Muscle of leg (tissue), 11 donors: ENCODE measurements around the gene OR6N1. TPM values are rescaled to one million over a fixed set of nuclear protein-coding genes. Genes with fewer than 3 reads are reported as not detected.

Experiments used
- DNase-seq: peaks from one replicate; pipeline ENCODE4 v3.0.0; 2013
- H3K27ac ChIP-seq: one replicate; pipeline ENCODE4 v1.5.1; 2013; ENCODE audit warnings: mild to moderate bottlenecking, low read length, control low read depth
- H3K27me3 ChIP-seq: one replicate; pipeline ENCODE4 v1.6.1; 2013; ENCODE audit warnings: low read length; ENCODE audit not compliant: control insufficient read depth, insufficient read depth
- H3K36me3 ChIP-seq: one replicate; pipeline ENCODE4 v1.6.1; 2013; ENCODE audit warnings: low read length; ENCODE audit not compliant: control insufficient read depth, insufficient read depth
- H3K4me1 ChIP-seq: one replicate; pipeline ENCODE4 v1.6.1; 2013; ENCODE audit warnings: low read length; ENCODE audit not compliant: control insufficient read depth, insufficient read depth
- H3K4me3 ChIP-seq: one replicate; pipeline ENCODE4 v1.5.1; 2013; ENCODE audit warnings: low read length, control low read depth
- H3K9me3 ChIP-seq: replicated peaks from 2 replicates; pipeline ENCODE4 v1.6.1; 2013; ENCODE audit warnings: low read depth, low read length; ENCODE audit not compliant: control insufficient read depth
- WGBS: methylation state at CpG from one replicate; pipeline ENCODE4 v1.1.5; 2013; ENCODE audit warnings: missing lambda C conversion rate; ENCODE audit not compliant: insufficient coverage; 5-methylcytosine and 5-hydroxymethylcytosine counted together
- polyA plus RNA-seq, 8 donors: library from polyadenylated mRNA; unstranded; fragments of 120-200 nt; gene quantifications; one replicate each; pipeline versions ENCODE4 v1.2.1 to v1.2.3, GENCODE V29; 2013; ENCODE audit warnings: inconsistent platforms in 1 of 8, low replicate concordance in 1 of 8; ENCODE audit not compliant: insufficient read length in 8 of 8, insufficient read depth in 1 of 8
- total RNA-seq: library from RNA; stranded (reverse); fragments of 120-200 nt; gene quantifications from one replicate; pipeline ENCODE4 v1.2.4, GENCODE V29; 2013

Gene OR6N1
- total and polyA plus RNA-seq, 9 donors, result not detected

DNA sequence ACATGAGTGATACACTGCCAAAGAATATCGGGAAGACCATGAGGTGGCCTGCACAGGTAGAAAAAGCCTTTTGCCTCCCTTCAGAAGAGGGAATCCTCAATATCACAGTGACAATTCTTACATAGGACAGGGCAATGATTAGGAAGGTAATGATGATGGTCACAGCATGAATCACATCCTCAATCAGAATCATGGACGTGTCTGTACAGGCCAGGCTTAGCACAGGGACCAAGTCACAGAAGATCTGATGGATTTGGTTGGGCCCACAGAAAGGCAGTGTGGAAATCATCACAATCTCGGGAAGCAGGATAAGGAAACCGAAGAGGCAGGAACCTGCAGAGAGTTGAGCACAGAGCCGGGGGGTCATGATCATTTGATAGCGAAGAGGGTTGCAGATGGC is 54.7 kb downstream of the OR6N1 start:
- H3K4me1 ChIP-seq, result no peaks in the 10 kb centered on the region

DNA sequence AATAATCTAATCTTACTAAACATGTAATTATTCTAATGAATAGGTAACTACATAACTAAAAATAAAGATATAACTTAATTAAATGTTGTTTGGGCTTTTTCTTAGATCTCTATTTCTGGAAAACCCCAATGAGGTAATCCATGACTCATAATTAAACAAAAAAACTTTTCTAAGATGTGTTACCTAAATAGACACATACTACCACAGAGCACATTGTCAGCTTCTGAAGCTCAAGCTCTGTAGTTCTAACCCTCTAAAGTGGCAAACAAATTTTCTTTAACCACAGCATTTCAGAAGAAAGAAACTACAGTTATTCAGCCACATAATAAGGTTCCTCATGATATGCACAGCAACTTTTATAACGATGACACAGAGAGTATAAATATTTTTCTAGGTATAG is 55.7 kb downstream of the OR6N1 start:
- no peak for DNase-seq
- Histone ChIP-seq H3K27ac (no peak overlapping the region), H3K9me3 (no peaks in the 10 kb centered on the region), H3K27me3 (no peaks in the 10 kb centered on the region), H3K4me3 (no peak overlapping the region), H3K36me3 (no peaks in the 10 kb centered on the region), H3K4me1 (no peaks in the 10 kb centered on the region)
- no CpG with 5 or more reads among the region's 1 CpG for WGBS

More for the DNA sequence above, 54.7 kb downstream of the OR6N1 start:
- no peaks in the 10 kb centered on the region for H3K9me3 ChIP-seq
- WGBS, result 92% methylated on average over 4 of the region's 6 CpGs
- no peaks in the 10 kb centered on the region for H3K27me3 ChIP-seq
- H3K4me3 ChIP-seq, result no peak overlapping the region
- H3K36me3 ChIP-seq, result no peaks in the 10 kb centered on the region
- H3K27ac ChIP-seq, result no peak overlapping the region
- DNase-seq, result no peak

DNA sequence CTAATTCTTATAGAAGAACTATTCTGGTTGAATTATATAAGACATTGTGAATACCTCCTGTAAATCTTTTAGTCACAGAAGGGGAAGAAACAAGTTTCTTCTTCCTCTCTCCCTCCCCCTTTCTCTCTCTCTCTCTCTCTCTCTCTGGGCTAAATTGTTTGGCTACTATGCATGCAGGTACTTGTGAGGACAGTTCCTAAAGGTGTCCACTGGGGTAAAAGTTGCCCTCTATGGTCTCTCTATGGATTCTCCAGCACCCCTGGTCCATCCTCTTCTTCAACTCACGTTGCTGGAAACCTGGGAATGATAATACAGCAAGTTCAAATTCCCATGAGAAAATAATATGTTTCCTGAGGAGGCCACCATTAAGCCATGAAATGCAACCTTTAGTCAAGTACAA is 57.2 kb downstream of the OR6N1 start:
- no peaks in the 10 kb centered on the region for H3K9me3 ChIP-seq
- no CpG with 5 or more reads among the region's 1 CpG for WGBS
- no peaks in the 10 kb centered on the region for H3K27me3 ChIP-seq
- DNase-seq, result no peak
- no peaks in the 10 kb centered on the region for H3K36me3 ChIP-seq
- H3K27ac ChIP-seq, result no peak overlapping the region
- H3K4me3 ChIP-seq, result no peak overlapping the region
- no peaks in the 10 kb centered on the region for H3K4me1 ChIP-seq

Other genes starting within 250 kb of the OR6N1 start
- gene OR6Y1, start 217.8 kb downstream of the OR6N1 start, total RNA-seq, result not detected
- gene OR6Y1, start 217.8 kb downstream of the OR6N1 start, polyA plus RNA-seq, result not detected
- not detected for gene OR6P1, start 201.6 kb downstream of the OR6N1 start, total RNA-seq
- not detected for gene OR6P1, start 201.6 kb downstream of the OR6N1 start, polyA plus RNA-seq
- not detected for gene OR10X1, start 192.3 kb downstream of the OR6N1 start, total RNA-seq
- gene OR10X1, start 192.3 kb downstream of the OR6N1 start, polyA plus RNA-seq, result not detected
- gene OR10Z1, start 166.9 kb downstream of the OR6N1 start, total RNA-seq, result not detected
- gene OR10Z1, start 166.9 kb downstream of the OR6N1 start, polyA plus RNA-seq, result under 1 TPM in 5 of 8 donors, not detected in 3; 0.04 to 0.14 (median 0.09) TPM
- gene SPTA1, start 85.5 kb downstream of the OR6N1 start, total RNA-seq, result 1.2 TPM
- gene SPTA1, start 85.5 kb downstream of the OR6N1 start, polyA plus RNA-seq, result 1 to 10 TPM in 7 of 8 donors, under 1 TPM in 1; 0.99 to 5.6 (median 2.7) TPM
- not detected for gene OR6K2, start 71.5 kb downstream of the OR6N1 start, total RNA-seq
- not detected for gene OR6K2, start 71.5 kb downstream of the OR6N1 start, polyA plus RNA-seq
- not detected for gene OR6K3, start 51.5 kb downstream of the OR6N1 start, total RNA-seq
- not detected for gene OR6K3, start 51.5 kb downstream of the OR6N1 start, polyA plus RNA-seq
- not detected for gene OR6K6, start 17.5 kb downstream of the OR6N1 start, total RNA-seq
- gene OR6K6, start 17.5 kb downstream of the OR6N1 start, polyA plus RNA-seq, result not detected
- not detected for gene OR6N2, start 9.0 kb upstream of the OR6N1 start, total RNA-seq
- not detected for gene OR6N2, start 9.0 kb upstream of the OR6N1 start, polyA plus RNA-seq
- 2.0 TPM for gene MNDA, start 59.2 kb upstream of the OR6N1 start, total RNA-seq
- gene MNDA, start 59.2 kb upstream of the OR6N1 start, polyA plus RNA-seq, result 1 to 10 TPM; 2.8 to 6.4 (median 4.9) TPM
- 0.22 TPM for gene PYHIN1, start 159.4 kb upstream of the OR6N1 start, total RNA-seq
- gene PYHIN1, start 159.4 kb upstream of the OR6N1 start, polyA plus RNA-seq, result under 1 TPM in 7 of 8 donors, not detected in 1; 0.06 to 0.32 (median 0.17) TPM
- 22.0 TPM for gene IFI16, start 237.7 kb upstream of the OR6N1 start, total RNA-seq
- 10 to 100 TPM; 25.9 to 52.1 (median 34.5) TPM for gene IFI16, start 237.7 kb upstream of the OR6N1 start, polyA plus RNA-seq